ENCODE results near the gene SLC47A2. TPM values are rescaled to one million over a fixed set of nuclear protein-coding genes. Genes with fewer than 3 reads are reported as not detected.

The SLC47A2 gene
- total and polyA plus RNA-seq, 2 experiments from 2014 or later = not detected

DNA sequence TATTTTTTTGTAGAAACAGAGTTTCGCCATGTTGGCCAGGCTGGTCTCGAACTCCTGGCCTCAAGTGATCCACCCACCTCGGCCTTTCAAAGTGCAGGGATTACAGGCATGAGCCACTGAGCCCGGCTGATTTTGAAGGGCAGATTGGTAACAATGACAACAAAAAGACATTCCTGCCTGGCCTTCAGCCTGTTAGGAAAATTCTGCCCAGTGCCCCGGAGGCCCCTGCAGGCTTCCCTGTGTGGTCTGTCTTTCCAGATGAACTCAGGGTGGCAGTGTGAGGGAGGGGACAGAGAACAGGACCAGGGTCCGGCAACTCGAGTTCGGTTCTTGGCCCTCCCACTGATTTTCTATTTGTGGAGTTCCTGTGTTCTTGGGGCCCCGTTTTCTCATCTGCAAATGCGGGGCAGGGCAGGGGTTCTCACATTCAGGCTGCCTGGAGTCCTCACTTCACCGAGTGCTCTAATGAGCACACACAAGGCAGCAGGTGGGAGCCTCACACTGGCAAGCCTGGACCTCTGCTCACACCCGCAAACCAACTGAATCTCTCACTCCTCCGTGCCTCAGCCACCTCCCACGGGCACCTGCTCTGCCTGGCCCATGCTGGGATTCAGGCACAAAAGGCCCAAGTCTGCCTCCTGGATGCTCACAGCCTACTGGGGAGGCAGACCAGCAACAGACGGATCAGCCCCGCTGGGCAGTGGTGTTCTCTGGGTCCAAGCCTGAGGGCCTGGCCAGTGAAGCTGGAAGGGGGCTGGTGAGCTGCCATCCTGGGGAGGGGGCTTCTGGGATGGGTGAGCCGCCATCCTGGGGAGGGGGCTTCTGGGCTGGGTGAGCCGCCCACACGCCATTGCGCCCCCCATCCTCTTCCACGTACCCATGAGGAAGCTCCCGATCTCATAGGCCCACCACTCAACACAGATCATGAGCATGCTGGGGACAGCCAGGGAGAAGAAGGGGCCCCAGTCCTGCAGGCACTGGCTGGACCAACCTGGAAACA lies 10.3 kb downstream of the SLC47A2 start:
- Histone ChIP-seq H2AFZ (no peak overlapping the region), H3F3A (ENCODE audit: insufficient read depth) (no peaks in the 10 kb centered on the region), H3K27me3 (replicated peaks; ENCODE audit: insufficient read depth) (no peaks in the 10 kb centered on the region), H3K9me3 (ENCODE audit: low read depth) (no peaks in the 10 kb centered on the region), H3K27ac (no peak overlapping the region), H3K36me3 (ENCODE audit: low read depth) (no peaks in the 10 kb centered on the region), H3K4me1 (ENCODE audit: insufficient read depth) (no peaks in the 10 kb centered on the region), H3K79me2 (ENCODE audit: insufficient read depth) (no peaks in the 10 kb centered on the region), H3K9me2 (ENCODE audit: insufficient read depth) (no peaks in the 10 kb centered on the region), H3K4me3 (no peak overlapping the region), H3K4me2 (ENCODE audit: unreplicated experiment) (no peak overlapping the region), H3K9ac (no peak overlapping the region), H4K20me1 (ENCODE audit: insufficient read depth) (no peaks in the 10 kb centered on the region)
- WGBS, 2 experiments (ENCODE audit: low coverage in 1 of 2, low lambda C conversion rate in 2 of 2, missing lambda C conversion rate in 2 of 2) = 85% methylated on average over 20 to 22 of the region's 22 CpGs
- TF ChIP-seq EZH2 (IDR thresholded peaks at IDR 0.05; ENCODE audit: insufficient read depth, poor library complexity, severe bottlenecking) (no peak), EZH2phosphoT487 (IDR thresholded peaks at IDR 0.05; ENCODE audit: insufficient read depth, low read depth) (no peak)
- no peak for DNase-seq
- in situ Hi-C loops (cut with MboI) = no loop called here

DNA sequence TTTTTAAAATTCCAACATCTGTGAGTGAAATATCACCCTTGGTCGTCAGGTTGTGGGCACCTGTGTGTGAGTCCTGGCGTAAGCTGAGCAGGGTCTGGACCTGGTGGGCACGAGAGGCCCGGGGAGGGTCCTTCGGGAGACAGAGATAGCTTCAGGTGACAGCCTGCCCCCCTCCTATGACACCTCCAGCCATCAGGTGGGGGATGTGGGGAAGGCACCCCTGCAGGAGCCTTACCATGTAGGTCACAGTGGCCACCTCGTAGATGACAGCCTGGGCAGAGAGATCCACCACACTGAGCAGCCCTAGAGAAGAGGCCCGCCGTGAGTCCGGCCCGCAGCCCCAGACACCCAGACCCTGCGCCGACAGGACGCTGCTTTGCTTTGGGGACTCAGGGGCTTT lies 11.2 kb downstream of the SLC47A2 start:
- Histone ChIP-seq H3K27ac (no peak overlapping the region), H3K27me3 (replicated peaks; ENCODE audit: insufficient read depth) (no peaks in the 10 kb centered on the region), H3K4me2 (ENCODE audit: unreplicated experiment) (no peak overlapping the region), H2AFZ (no peak overlapping the region), H3F3A (ENCODE audit: insufficient read depth) (no peaks in the 10 kb centered on the region), H3K79me2 (ENCODE audit: insufficient read depth) (no peaks in the 10 kb centered on the region), H3K36me3 (ENCODE audit: low read depth) (no peaks in the 10 kb centered on the region), H3K4me3 (no peak overlapping the region), H3K9me3 (ENCODE audit: low read depth) (no peaks in the 10 kb centered on the region), H4K20me1 (ENCODE audit: insufficient read depth) (no peaks in the 10 kb centered on the region), H3K9me2 (ENCODE audit: insufficient read depth) (no peaks in the 10 kb centered on the region), H3K4me1 (ENCODE audit: insufficient read depth) (no peaks in the 10 kb centered on the region), H3K9ac (no peak overlapping the region)
- WGBS, 2 experiments (ENCODE audit: low coverage in 1 of 2, low lambda C conversion rate in 2 of 2, missing lambda C conversion rate in 2 of 2) = 83 to 84% methylated on average over 13 of the region's 13 CpGs
- TF ChIP-seq EZH2 (IDR thresholded peaks at IDR 0.05; ENCODE audit: insufficient read depth, poor library complexity, severe bottlenecking) (no peak), EZH2phosphoT487 (IDR thresholded peaks at IDR 0.05; ENCODE audit: insufficient read depth, low read depth) (no peak)
- no peak for DNase-seq
- in situ Hi-C loops (cut with MboI) = no loop called here

GRCh38 chr17:19703828-19704613 lies 12.4 kb downstream of the SLC47A2 start:
- Histone ChIP-seq H3K9ac (no peak overlapping the region), H4K20me1 (ENCODE audit: insufficient read depth) (no peaks in the 10 kb centered on the region), H3K27me3 (replicated peaks; ENCODE audit: insufficient read depth) (no peaks in the 10 kb centered on the region), H2AFZ (no peak overlapping the region), H3K36me3 (ENCODE audit: low read depth) (no peaks in the 10 kb centered on the region), H3K9me3 (ENCODE audit: low read depth) (no peaks in the 10 kb centered on the region), H3K4me1 (ENCODE audit: insufficient read depth) (no peaks in the 10 kb centered on the region), H3K9me2 (ENCODE audit: insufficient read depth) (no peaks in the 10 kb centered on the region), H3K27ac (no peak overlapping the region), H3F3A (ENCODE audit: insufficient read depth) (no peaks in the 10 kb centered on the region), H3K4me3 (no peak overlapping the region), H3K4me2 (ENCODE audit: unreplicated experiment) (no peak overlapping the region), H3K79me2 (ENCODE audit: insufficient read depth) (no peaks in the 10 kb centered on the region)
- TF ChIP-seq EZH2 (IDR thresholded peaks at IDR 0.05; ENCODE audit: insufficient read depth, poor library complexity, severe bottlenecking) (no peak), EZH2phosphoT487 (IDR thresholded peaks at IDR 0.05; ENCODE audit: insufficient read depth, low read depth) (no peak)
- DNase-seq = no peak
- WGBS, 2 experiments (ENCODE audit: low coverage in 1 of 2, low lambda C conversion rate in 2 of 2, missing lambda C conversion rate in 2 of 2) = 67 to 68% methylated on average over 17 of the region's 17 CpGs
- in situ Hi-C loops (cut with MboI) = no loop called here

DNA sequence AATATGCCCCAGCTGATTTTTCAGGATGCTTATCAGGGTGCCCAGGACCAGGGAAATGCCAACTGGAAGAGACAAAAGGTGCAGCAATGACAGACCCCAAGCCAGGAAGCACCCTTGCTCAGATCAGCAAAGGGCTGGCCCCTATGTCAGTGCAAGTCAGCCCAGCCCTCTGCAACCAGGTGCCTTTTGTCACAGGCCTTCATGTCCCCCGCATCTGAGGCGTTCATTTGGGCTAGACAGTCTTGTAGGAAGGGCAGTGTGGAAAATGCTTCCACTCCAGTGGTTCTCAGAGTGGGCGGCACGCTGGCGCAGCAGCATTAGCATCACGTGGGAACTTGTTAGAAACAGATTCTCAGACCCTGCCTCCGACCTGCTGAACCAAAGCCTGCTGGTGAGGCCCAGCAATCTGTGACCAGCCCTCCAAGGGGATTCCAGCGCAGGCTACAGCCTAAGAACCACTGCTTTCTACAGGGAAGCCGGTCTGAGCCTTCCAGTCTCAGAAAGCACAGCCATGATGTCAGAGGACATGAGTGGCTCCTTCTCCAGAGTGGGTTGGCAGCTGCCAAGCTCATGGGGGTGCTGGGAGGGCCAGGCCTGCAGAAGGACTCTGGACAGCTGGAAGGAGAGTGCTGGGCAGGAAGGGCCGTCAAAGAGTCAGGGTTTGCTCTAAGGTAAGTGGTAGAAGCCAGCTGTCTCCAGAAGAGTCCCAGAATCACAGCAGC lies 13.1 kb downstream of the SLC47A2 start:
- 74 to 75% methylated on average over 10 of the region's 10 CpGs for WGBS, 2 experiments (ENCODE audit: low coverage in 1 of 2, low lambda C conversion rate in 2 of 2, missing lambda C conversion rate in 2 of 2)
- Histone ChIP-seq H3K27ac (no peak overlapping the region), H3K4me1 (ENCODE audit: insufficient read depth) (no peaks in the 10 kb centered on the region), H3F3A (ENCODE audit: insufficient read depth) (no peaks in the 10 kb centered on the region), H3K9ac (no peak overlapping the region), H3K36me3 (ENCODE audit: low read depth) (no peaks in the 10 kb centered on the region), H4K20me1 (ENCODE audit: insufficient read depth) (no peaks in the 10 kb centered on the region), H2AFZ (no peak overlapping the region), H3K79me2 (ENCODE audit: insufficient read depth) (no peaks in the 10 kb centered on the region), H3K9me3 (ENCODE audit: low read depth) (no peaks in the 10 kb centered on the region), H3K27me3 (replicated peaks; ENCODE audit: insufficient read depth) (no peaks in the 10 kb centered on the region), H3K4me2 (ENCODE audit: unreplicated experiment) (no peak overlapping the region), H3K4me3 (no peak overlapping the region), H3K9me2 (ENCODE audit: insufficient read depth) (no peaks in the 10 kb centered on the region)
- in situ Hi-C loops (cut with MboI) = no loop called here
- no peak for DNase-seq
- TF ChIP-seq EZH2 (IDR thresholded peaks at IDR 0.05; ENCODE audit: insufficient read depth, poor library complexity, severe bottlenecking) (no peak), EZH2phosphoT487 (IDR thresholded peaks at IDR 0.05; ENCODE audit: insufficient read depth, low read depth) (no peak)
